GM23338 (cell line): ENCODE results near the gene GTF2H4. TPM values are rescaled to one million over a fixed set of nuclear protein-coding genes. Genes with fewer than 3 reads are reported as not detected.

ENCODE experiments used
- ATAC-seq: fragments of 200-7000 bp; cut with Tn5 transposase; 3 replicates; pipeline ENCODE4 v1.9.1; 2020
- DNase-seq: peaks from one replicate; pipeline ENCODE4 v3.0.0-alpha.2; 2015; ENCODE audit warnings: low spot score
- H2AFZ ChIP-seq: fragments of 200-600 bp; sonication (generic); 2 replicates; pipeline ENCODE4 v1.8.0; 2016; ENCODE audit warnings: antibody characterized with exemption, mild to moderate bottlenecking, moderate library complexity
- H3F3A ChIP-seq: fragments of 200-600 bp; sonication (generic); replicated peaks from 2 replicates; pipeline ENCODE4 v1.8.0; 2017; ENCODE audit warnings: antibody characterized with exemption, mixed run types, low read depth
- H3K27ac ChIP-seq: fragments of 200-600 bp; sonication (generic); 2 replicates; pipeline ENCODE4 v1.6.1; 2016; ENCODE audit warnings: low read depth
- H3K27me3 ChIP-seq: fragments of 200-600 bp; sonication (generic); 2 replicates; pipeline ENCODE4 v1.8.0; 2016; ENCODE audit warnings: mild to moderate bottlenecking, mixed run types, moderate library complexity; ENCODE audit not compliant: insufficient read depth
- H3K36me3 ChIP-seq: fragments of 200-600 bp; sonication (generic); 2 replicates; pipeline ENCODE4 v1.8.0; 2016; ENCODE audit warnings: mild to moderate bottlenecking; ENCODE audit not compliant: insufficient read depth
- H3K4me1 ChIP-seq: fragments of 200-600 bp; sonication (generic); 2 replicates; pipeline ENCODE4 v1.8.0; 2016; ENCODE audit warnings: mild to moderate bottlenecking, moderate library complexity; ENCODE audit not compliant: insufficient read depth
- H3K4me2 ChIP-seq: fragments of 200-600 bp; sonication (generic); 2 replicates; pipeline ENCODE4 v1.7.1; 2017; ENCODE audit warnings: mixed run types
- H3K4me3 ChIP-seq: fragments of 200-600 bp; sonication (generic); 2 replicates; pipeline ENCODE4 v1.6.1; 2016; ENCODE audit warnings: mixed run types
- H3K79me2 ChIP-seq: fragments of 200-600 bp; sonication (generic); replicated peaks from 2 replicates; pipeline ENCODE4 v1.8.0; 2017; ENCODE audit warnings: mild to moderate bottlenecking; ENCODE audit not compliant: insufficient read depth
- H3K9me2 ChIP-seq: fragments of 200-600 bp; sonication (generic); 2 replicates; pipeline ENCODE4 v1.8.0; 2017; ENCODE audit not compliant: insufficient read depth
- H4K20me1 ChIP-seq: fragments of 200-600 bp; sonication (generic); replicated peaks from 2 replicates; pipeline ENCODE4 v1.8.0; 2017; ENCODE audit warnings: mild to moderate bottlenecking; ENCODE audit not compliant: insufficient read depth
- H3K27ac Mint-ChIP-seq: 2 replicates; pipeline ENCODE4 v1.8.0; 2020; ENCODE audit warnings: inconsistent platforms, mild to moderate bottlenecking, moderate library complexity, mixed read lengths
- H3K27me3 Mint-ChIP-seq: 3 replicates; pipeline ENCODE4 v1.8.0; 2022; ENCODE audit warnings: low read depth, mild to moderate bottlenecking, moderate library complexity, mixed read lengths, inconsistent platforms; ENCODE audit not compliant: insufficient read depth, poor library complexity
- H3K36me3 Mint-ChIP-seq: 3 replicates; pipeline ENCODE4 v1.8.0; 2021; ENCODE audit warnings: low read depth, mild to moderate bottlenecking, inconsistent platforms, moderate library complexity, mixed read lengths
- H3K4me1 Mint-ChIP-seq: 3 replicates; pipeline ENCODE4 v1.8.0; 2020; ENCODE audit warnings: mild to moderate bottlenecking, inconsistent platforms, mixed read lengths
- H3K4me3 Mint-ChIP-seq: 3 replicates; pipeline ENCODE4 v1.8.0; 2021; ENCODE audit warnings: moderate library complexity, mild to moderate bottlenecking, inconsistent platforms, mixed read lengths
- H3K9me3 Mint-ChIP-seq: 3 replicates; pipeline ENCODE4 v1.8.0; 2020; ENCODE audit warnings: moderate library complexity, mild to moderate bottlenecking, inconsistent platforms, mixed read lengths
- CREB1 ChIP-seq: fragments of 250-450 bp; sonication (Bioruptor Pico); IDR thresholded peaks from 2 replicates; pipeline ENCODE4 v1.5.0; 2020; ENCODE audit warnings: low read depth, mild to moderate bottlenecking, moderate library complexity
- CTCF ChIP-seq, 2 experiments: fragments of 200-600 bp in 1 of 2; sonication (generic) in 1 of 2; conservative IDR thresholded peaks; 2 replicates each; pipeline versions ENCODE4 v1.5.1 to v1.6.1; 2016 to 2017; ENCODE audit warnings: antibody characterized with exemption in 2 of 2, low read depth in 2 of 2, mild to moderate bottlenecking in 2 of 2, moderate library complexity in 1 of 2
- EZH2phosphoT487 ChIP-seq: fragments of 200-600 bp; sonication (generic); IDR thresholded peaks from one replicate; pipeline ENCODE4 v1.8.1; 2018; ENCODE audit warnings: antibody characterized with exemption; ENCODE audit not compliant: unreplicated experiment
- JUNB ChIP-seq: IDR thresholded peaks from one replicate; pipeline ENCODE4 v1.6.1; 2016; ENCODE audit warnings: antibody characterized with exemption; ENCODE audit not compliant: unreplicated experiment
- STAT1 ChIP-seq: IDR thresholded peaks from one replicate; pipeline ENCODE4 v1.6.1; 2016; ENCODE audit warnings: antibody characterized with exemption; ENCODE audit not compliant: unreplicated experiment
- ZNF462 ChIP-seq: fragments of 250-450 bp; sonication (Bioruptor Pico); IDR thresholded peaks from 2 replicates; pipeline ENCODE4 v1.5.0; 2020; ENCODE audit warnings: mild to moderate bottlenecking, moderate library complexity
- polyA plus RNA-seq: library from polyadenylated mRNA; unstranded; fragments of >200 nt; fragmentation: Nextera tagmentation; extraction: Ambion mirVana; gene quantifications from 2 replicates; pipeline ENCODE4 v1.2.1, GENCODE V29; 2016
- total RNA-seq: library from RNA; depleted of rRNA; stranded (reverse); fragments of >200 nt; shearing (Covaris generic); gene quantifications from 2 replicates; pipeline ENCODE4 v1.2.3, GENCODE V29; 2014

GTF2H4 gene
- total and polyA plus RNA-seq, 2 experiments from 2014 or later: 14.8 to 32.6 TPM

- peak overlapping the region; percentile 61; the same call in 1 of the 2 replicates for H3K27ac Mint-ChIP-seq
These were observed 7.6 kb downstream of the GTF2H4 start for GRCh38 chr6:30915591-30915946.

GRCh38 chr6:30917041-30917440 is 9.0 kb downstream of the GTF2H4 start:
- H4K20me1 ChIP-seq: no peaks in the 10 kb centered on the region
- peaks cover 8% of the 10 kb centered on the region; the same call in 1 of the 2 replicates for H3K4me1 ChIP-seq
- peaks cover 64% of the 10 kb centered on the region for H3K36me3 Mint-ChIP-seq
- H3K27me3 ChIP-seq: no peaks in the 10 kb centered on the region
- no peak overlapping the region for H3K4me3 Mint-ChIP-seq
- H3K9me3 Mint-ChIP-seq: no peaks in the 10 kb centered on the region; the same call in 2 of the 3 replicates
- no peak overlapping the region for H3K4me3 ChIP-seq
- H3F3A ChIP-seq: 0 out of 2 replicates have a peak, but pooled peaks cover 17% of the 10 kb centered on the region
- no peak for ATAC-seq
- no peaks in the 10 kb centered on the region for H3K9me2 ChIP-seq
- H3K27ac ChIP-seq: no peak overlapping the region
- DNase-seq: no peak
- H3K79me2 ChIP-seq: no peaks in the 10 kb centered on the region
- no peak overlapping the region for H2AFZ ChIP-seq
- H3K27me3 Mint-ChIP-seq: peaks cover 18% of the 10 kb centered on the region
- H3K4me1 Mint-ChIP-seq: peaks cover 16% of the 10 kb centered on the region
- no peak overlapping the region for H3K4me2 ChIP-seq
- no peak overlapping the region for H3K27ac Mint-ChIP-seq
- peaks cover 7% of the 10 kb centered on the region; the same call in 1 of the 2 replicates for H3K36me3 ChIP-seq
- TF ChIP-seq ZNF462: no peak
- TF ChIP-seq EZH2phosphoT487: no peak
- TF ChIP-seq JUNB: no peak
- TF ChIP-seq STAT1: no peak
- no peak for TF ChIP-seq CTCF (conservative IDR thresholded peaks at IDR 0.05; ENCODE audit: low read depth in 2 of 2)
- no peak for TF ChIP-seq CREB1 (CRISPR knock-in tag)

More at GRCh38 chr6:30915591-30915946, 7.6 kb downstream of the GTF2H4 start:
- ATAC-seq: peak; percentile 64
- H3K36me3 ChIP-seq: peaks cover 7% of the 10 kb centered on the region; the same call in 1 of the 2 replicates
- Mint-ChIP-seq H3K27me3 (peaks cover 17% of the 10 kb centered on the region), H3K9me3 (no peaks in the 10 kb centered on the region), H3K4me1 (peaks cover 15% of the 10 kb centered on the region; the same call in 2 of the 3 replicates), H3K36me3 (peaks cover 67% of the 10 kb centered on the region), H3K4me3 (peak overlapping the region; percentile 45; the same call in 2 of the 3 replicates)
- DNase-seq: peak; percentile 87
- H3K4me1 ChIP-seq: peaks cover 8% of the 10 kb centered on the region; the same call in 1 of the 2 replicates
- H2AFZ ChIP-seq: no peak overlapping the region
- 0 out of 2 replicates have a peak, but pooled peaks cover 17% of the 10 kb centered on the region for H3F3A ChIP-seq
- H3K79me2 ChIP-seq: no peaks in the 10 kb centered on the region
- H3K27me3 ChIP-seq: no peaks in the 10 kb centered on the region
- H3K4me3 ChIP-seq: no peak overlapping the region
- H3K27ac ChIP-seq: no peak overlapping the region; the same call in 1 of the 2 replicates
- H3K9me2 ChIP-seq: no peaks in the 10 kb centered on the region
- no peak overlapping the region for H3K4me2 ChIP-seq
- no peak for TF ChIP-seq JUNB
- TF ChIP-seq CTCF (conservative IDR thresholded peaks at IDR 0.05; ENCODE audit: low read depth in 2 of 2): peak; percentile 75 to 86
- TF ChIP-seq EZH2phosphoT487: no peak
- no peaks in the 10 kb centered on the region for H4K20me1 ChIP-seq
